ENCODE data around the gene EPM2AIP1. TPM values are rescaled to one million over a fixed set of nuclear protein-coding genes. Genes with fewer than 3 reads are reported as not detected.

EPM2AIP1 gene
- total RNA-seq, result 59.2 TPM

GRCh38 chr3:36992806-36993325 lies at the start of gene EPM2AIP1:
EPM2AIP1 (minus strand) TSS chr3:36993131; CDS start chr3:36993077, 54 bp downstream.

GRCh38 chr3:36993326-36994283 lies 674 bp upstream of the EPM2AIP1 start, which contains the start of gene MLH1:
MLH1 (plus strand) TSS chr3:36993518; CDS start chr3:36993548, 30 bp downstream.

GRCh38 chr3:36944641-36945270 lies 48.2 kb downstream of the EPM2AIP1 start, which contains the start of gene TRANK1:
TRANK1 (minus strand) TSS chr3:36945054; CDS start chr3:36944809, 245 bp downstream.

Small RNA genes lying within 50 kb of the gene (small RNA-seq; reads per million reads assigned to genes)
- gene RNU6ATAC4P (ENCODE audit: low replicate concordance), result not detected

Other genes starting within 250 kb of the EPM2AIP1 start
- 10.3 TPM for gene DCLK3, start 228.6 kb downstream of the EPM2AIP1 start, total RNA-seq
- gene TRANK1, start 48.1 kb downstream of the EPM2AIP1 start, total RNA-seq, result 20.0 TPM
- gene MLH1, start 387 bp upstream of the EPM2AIP1 start, total RNA-seq, result 76.1 TPM
- gene LRRFIP2, start 181.5 kb upstream of the EPM2AIP1 start, total RNA-seq, result 109 TPM

Data from parietal lobe (tissue), 2 donors.